H9 (cell line): ENCODE data around the gene BMP7. TPM values are rescaled to one million over a fixed set of nuclear protein-coding genes. Genes with fewer than 3 reads are reported as not detected.

ENCODE experiments used
- DNase-seq: peaks from one replicate; pipeline ENCODE4 v3.0.0-alpha.2; 2017
- H2AFZ ChIP-seq: one replicate; pipeline ENCODE4 v1.6.1; 2013; ENCODE audit warnings: mild to moderate bottlenecking, low read length, control low read depth, moderate library complexity
- H2AK5ac ChIP-seq: 2 replicates; pipeline ENCODE4 v1.6.1; 2013; ENCODE audit warnings: low read length, control low read depth, mixed read lengths; ENCODE audit not compliant: insufficient read length
- H2BK120ac ChIP-seq: one replicate; pipeline ENCODE4 v1.6.1; 2013; ENCODE audit warnings: low read depth, mild to moderate bottlenecking, low read length, control low read depth, inconsistent platforms; ENCODE audit not compliant: poor library complexity, severe bottlenecking
- H2BK12ac ChIP-seq: 2 replicates; pipeline ENCODE4 v1.6.1; 2013; ENCODE audit warnings: low read length, control low read depth, mixed read lengths, low read depth; ENCODE audit not compliant: insufficient read length
- H2BK15ac ChIP-seq: 2 replicates; pipeline ENCODE4 v1.6.1; 2013; ENCODE audit warnings: low read depth, low read length, control low read depth
- H2BK20ac ChIP-seq: one replicate; pipeline ENCODE4 v1.6.1; 2013; ENCODE audit warnings: low read depth, mild to moderate bottlenecking, low read length, control low read depth, inconsistent platforms; ENCODE audit not compliant: poor library complexity, severe bottlenecking
- H2BK5ac ChIP-seq: 2 replicates; pipeline ENCODE4 v1.6.1; 2013; ENCODE audit warnings: low read length, control low read depth, mixed read lengths; ENCODE audit not compliant: insufficient read length
- H3K14ac ChIP-seq: 2 replicates; pipeline ENCODE4 v1.6.1; 2013; ENCODE audit warnings: low read length, control low read depth; ENCODE audit not compliant: insufficient read depth
- H3K18ac ChIP-seq: 2 replicates; pipeline ENCODE4 v1.6.1; 2013; ENCODE audit warnings: low read depth, mild to moderate bottlenecking, mixed read lengths, low read length, control low read depth; ENCODE audit not compliant: insufficient read length
- H3K23ac ChIP-seq: 2 replicates; pipeline ENCODE4 v1.6.1; 2013; ENCODE audit warnings: low read length, control low read depth, mixed read lengths, low read depth; ENCODE audit not compliant: insufficient read length
- H3K23me2 ChIP-seq: 2 replicates; pipeline ENCODE4 v1.6.1; 2013; ENCODE audit warnings: low read depth, mild to moderate bottlenecking, mixed read lengths, low read length, control low read depth; ENCODE audit not compliant: insufficient read length, poor library complexity, severe bottlenecking
- H3K27ac ChIP-seq: 2 replicates; pipeline ENCODE4 v1.5.1; 2013; ENCODE audit warnings: low read length, control low read depth, mixed read lengths, low read depth; ENCODE audit not compliant: insufficient read length
- H3K27me3 ChIP-seq: 2 replicates; pipeline ENCODE4 v1.6.1; 2013; ENCODE audit warnings: low read length, control low read depth, inconsistent platforms; ENCODE audit not compliant: insufficient read depth
- H3K4ac ChIP-seq: 2 replicates; pipeline ENCODE4 v1.6.1; 2013; ENCODE audit warnings: low read depth, mild to moderate bottlenecking, control low read depth, inconsistent platforms, low read length, moderate library complexity
- H3K4me1 ChIP-seq: 2 replicates; pipeline ENCODE4 v1.6.1; 2013; ENCODE audit warnings: low read length, control low read depth, inconsistent platforms; ENCODE audit not compliant: insufficient read depth
- H3K4me2 ChIP-seq: 2 replicates; pipeline ENCODE4 v1.6.1; 2013; ENCODE audit warnings: low read length, control low read depth, mixed read lengths; ENCODE audit not compliant: insufficient read length, insufficient read depth
- H3K56ac ChIP-seq: 2 replicates; pipeline ENCODE4 v1.6.1; 2013; ENCODE audit warnings: low read depth, mild to moderate bottlenecking, mixed read lengths, low read length, control low read depth; ENCODE audit not compliant: insufficient read length
- H3K79me1 ChIP-seq: 2 replicates; pipeline ENCODE4 v1.6.1; 2013; ENCODE audit warnings: low read depth, mild to moderate bottlenecking, moderate library complexity, low read length, control low read depth, inconsistent platforms; ENCODE audit not compliant: insufficient read depth, poor library complexity, severe bottlenecking
- H3K79me2 ChIP-seq: 2 replicates; pipeline ENCODE4 v1.6.1; 2013; ENCODE audit warnings: low read length, control low read depth, inconsistent platforms; ENCODE audit not compliant: insufficient read depth
- H3K9ac ChIP-seq: 2 replicates; pipeline ENCODE4 v1.6.1; 2013; ENCODE audit warnings: low read length, control low read depth, mixed read lengths; ENCODE audit not compliant: insufficient read length; ENCODE audit errors: extremely low read depth
- H3K9me3 ChIP-seq: one replicate; pipeline ENCODE4 v1.6.1; 2013; ENCODE audit warnings: low read depth, low read length, inconsistent platforms; ENCODE audit not compliant: control insufficient read depth
- H3T11ph ChIP-seq: one replicate; pipeline ENCODE4 v1.6.1; 2013; ENCODE audit warnings: mild to moderate bottlenecking, low read length, control low read depth, inconsistent platforms
- H4K20me1 ChIP-seq: one replicate; pipeline ENCODE4 v1.6.1; 2013; ENCODE audit not compliant: control insufficient read depth, insufficient read length, insufficient read depth
- H4K5ac ChIP-seq: 2 replicates; pipeline ENCODE4 v1.6.1; 2013; ENCODE audit warnings: low read depth, mild to moderate bottlenecking, mixed read lengths, low read length, control low read depth; ENCODE audit not compliant: insufficient read length
- H4K8ac ChIP-seq: replicated peaks from 2 replicates; pipeline ENCODE4 v1.6.1; 2013; ENCODE audit warnings: low read length, control low read depth, mixed read lengths, low read depth; ENCODE audit not compliant: insufficient read length
- H4K91ac ChIP-seq: 2 replicates; pipeline ENCODE4 v1.6.1; 2013; ENCODE audit warnings: low read depth, mild to moderate bottlenecking, moderate library complexity, mixed read lengths, low read length, control low read depth; ENCODE audit not compliant: insufficient read length
- H3K27ac Mint-ChIP-seq, 3 experiments: 2 replicates in 2 of 3; 3 replicates in 1 of 3; pipeline ENCODE4 v1.8.0; 2020 to 2021; ENCODE audit warnings: mixed read lengths in 3 of 3, mild to moderate bottlenecking in 1 of 3, moderate library complexity in 1 of 3
- H3K27me3 Mint-ChIP-seq: 2 replicates; pipeline ENCODE4 v1.8.0; 2021; ENCODE audit warnings: low read depth, mild to moderate bottlenecking, moderate library complexity, mixed read lengths
- H3K36me3 Mint-ChIP-seq, 3 experiments: 2 replicates in 2 of 3; 3 replicates in 1 of 3; pipeline ENCODE4 v1.8.0; 2020 to 2021; ENCODE audit warnings: low read depth in 3 of 3, mixed read lengths in 3 of 3; ENCODE audit not compliant: insufficient read depth in 1 of 3
- H3K4me1 Mint-ChIP-seq, 2 experiments: 2 replicates each; pipeline ENCODE4 v1.8.0; 2020; ENCODE audit warnings: mixed read lengths in 2 of 2
- H3K4me3 Mint-ChIP-seq, 2 experiments: 2 replicates in 1 of 2; 3 replicates in 1 of 2; pipeline ENCODE4 v1.8.0; 2020 to 2021; ENCODE audit warnings: mild to moderate bottlenecking in 2 of 2, mixed read lengths in 2 of 2, moderate library complexity in 1 of 2
- H3K9me3 Mint-ChIP-seq, 2 experiments: 2 replicates in 1 of 2; 3 replicates in 1 of 2; pipeline ENCODE4 v1.8.0; 2020; ENCODE audit warnings: mild to moderate bottlenecking in 2 of 2, mixed read lengths in 2 of 2, moderate library complexity in 1 of 2
- CTCF ChIP-seq: fragments of 200-600 bp; sonication (generic); conservative IDR thresholded peaks from 3 replicates; pipeline ENCODE4 v1.8.0; 2021; ENCODE audit warnings: antibody characterized with exemption, mild to moderate bottlenecking
- WGBS: extraction: QIAGEN DNeasy Blood & Tissue Kit; methylation state at CpG from one replicate; pipeline ENCODE4 v1.1.7; 2013; ENCODE audit warnings: missing lambda C conversion rate, low lambda C conversion rate, mixed read lengths; ENCODE audit not compliant: insufficient read length; ENCODE audit errors: extremely low coverage; 5-methylcytosine and 5-hydroxymethylcytosine counted together
- total RNA-seq: library from RNA; stranded (reverse); gene quantifications from 2 replicates; pipeline ENCODE4 v1.2.1, GENCODE V29; 2021

The BMP7 gene
- total RNA-seq, 1 experiment from 2014 or later, result 17.7 TPM

GRCh38 chr20:57167292-57167655, 99.2 kb downstream of the BMP7 start:
- Histone ChIP-seq H3K14ac (no peak overlapping the region), H3K56ac (no peak overlapping the region), H3K27me3 (no peaks in the 10 kb centered on the region), H3K4me1 (no peaks in the 10 kb centered on the region), H3K79me1 (no peaks in the 10 kb centered on the region), H4K8ac (no peak overlapping the region), H4K5ac (no peak overlapping the region), H4K20me1 (no peaks in the 10 kb centered on the region), H3K4ac (no peak overlapping the region), H2BK120ac (no peak overlapping the region), H3K9ac (no peak overlapping the region), H2BK5ac (no peak overlapping the region), H3K23ac (no peak overlapping the region), H3K18ac (no peak overlapping the region), H2BK15ac (no peak overlapping the region), H3K9me3 (no peaks in the 10 kb centered on the region), H3K27ac (no peak overlapping the region), H3K4me2 (no peak overlapping the region), H3T11ph (no peak overlapping the region), H2BK20ac (no peak overlapping the region), H4K91ac (no peak overlapping the region), H3K79me2 (no peaks in the 10 kb centered on the region), H2BK12ac (no peak overlapping the region), H3K23me2 (no peaks in the 10 kb centered on the region), H2AK5ac (no peak overlapping the region), H2AFZ (no peak overlapping the region)
- DNase-seq, result no peak
- peaks cover 9 to 10% of the 10 kb centered on the region in 2 experiments for H3K9me3 Mint-ChIP-seq
- H3K4me1 Mint-ChIP-seq, result peaks cover 3 to 5% of the 10 kb centered on the region in 2 experiments
- TF ChIP-seq CTCF, result no peak
- H3K27ac Mint-ChIP-seq, result 0 out of 7 replicates have a peak overlapping the region, but pooled peaks of 1 of the 3 experiments have one; percentile 49
- no CpG with 5 or more reads among the region's 8 CpGs for WGBS
- H3K27me3 Mint-ChIP-seq, result peaks cover 4% of the 10 kb centered on the region
- no peak overlapping the region for H3K4me3 Mint-ChIP-seq
- peaks cover 8 to 29% (median 23%) of the 10 kb centered on the region in 3 experiments; a peak in 6 of 7 replicates for H3K36me3 Mint-ChIP-seq
